DMS153 (cell line): ENCODE data around the gene UROC1.

Experiments
- DNase-seq: peaks from one replicate; lab custom pipeline; 2025; lab: John Stamatoyannopoulos, UW

The UROC1 gene

DNA sequence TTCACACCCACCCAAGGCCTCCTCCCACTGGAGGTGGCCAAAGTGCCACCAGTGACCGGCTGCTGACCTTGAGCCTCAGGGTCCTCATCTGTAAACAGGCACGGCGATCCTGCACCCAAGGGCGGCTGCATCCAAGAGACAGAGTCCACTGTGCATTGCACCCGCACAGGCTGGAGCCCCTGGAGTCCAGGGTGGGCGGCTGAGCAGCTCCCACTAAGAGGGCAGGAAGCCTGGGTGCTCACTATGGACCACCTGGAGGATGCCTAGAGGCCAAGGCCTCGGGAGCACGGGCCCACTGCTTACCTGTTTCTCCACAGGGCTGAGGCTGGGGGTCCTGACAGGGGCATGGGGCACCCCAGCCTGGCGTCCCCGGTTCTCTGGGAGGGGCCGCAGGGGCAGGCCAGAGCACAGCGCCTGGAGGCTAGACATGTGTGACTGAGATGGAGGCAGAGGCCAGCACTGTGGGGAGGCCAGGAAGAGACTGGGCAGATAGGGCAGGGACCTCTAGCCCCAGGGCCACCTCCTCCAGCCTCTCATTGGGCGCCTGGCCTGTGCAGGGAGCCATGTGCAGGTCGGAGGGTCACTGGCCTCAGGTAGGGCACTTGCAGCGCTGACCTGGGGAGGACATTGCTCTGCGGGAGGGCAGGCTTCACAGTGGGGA is at the start of gene UROC1:
Gene UROC1 (minus strand): TSS at position 483 of the 661 bp plus-strand sequence. CDS start 54 bp downstream, at position 429.
- DNase-seq = no peak

DNA sequence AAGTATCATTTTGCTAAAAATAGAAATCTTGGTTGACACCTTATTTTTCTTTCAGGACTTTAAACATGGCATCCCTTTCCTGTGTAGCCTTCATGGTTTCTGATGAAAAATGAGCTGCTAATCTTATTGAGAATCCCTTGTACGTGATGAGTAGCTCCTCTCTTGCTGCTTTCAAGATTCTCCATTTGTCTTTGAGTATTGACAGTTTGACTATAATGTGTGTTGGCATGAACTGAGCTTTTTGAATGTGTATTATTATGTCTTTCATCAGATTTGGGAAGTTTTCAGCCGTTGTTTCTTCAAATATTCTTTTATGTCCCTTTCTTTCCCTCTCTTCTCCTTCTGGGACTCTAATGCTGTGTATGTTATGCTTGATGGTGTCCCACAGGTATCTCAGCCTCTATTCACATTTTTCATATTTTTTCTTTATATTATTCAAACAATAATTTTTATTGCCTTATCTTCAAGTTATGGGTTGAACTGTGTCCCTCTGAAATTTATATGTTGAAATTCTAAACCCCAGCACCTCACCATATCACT is 45.2 kb upstream of the UROC1 start:
- no peak for DNase-seq

DNA sequence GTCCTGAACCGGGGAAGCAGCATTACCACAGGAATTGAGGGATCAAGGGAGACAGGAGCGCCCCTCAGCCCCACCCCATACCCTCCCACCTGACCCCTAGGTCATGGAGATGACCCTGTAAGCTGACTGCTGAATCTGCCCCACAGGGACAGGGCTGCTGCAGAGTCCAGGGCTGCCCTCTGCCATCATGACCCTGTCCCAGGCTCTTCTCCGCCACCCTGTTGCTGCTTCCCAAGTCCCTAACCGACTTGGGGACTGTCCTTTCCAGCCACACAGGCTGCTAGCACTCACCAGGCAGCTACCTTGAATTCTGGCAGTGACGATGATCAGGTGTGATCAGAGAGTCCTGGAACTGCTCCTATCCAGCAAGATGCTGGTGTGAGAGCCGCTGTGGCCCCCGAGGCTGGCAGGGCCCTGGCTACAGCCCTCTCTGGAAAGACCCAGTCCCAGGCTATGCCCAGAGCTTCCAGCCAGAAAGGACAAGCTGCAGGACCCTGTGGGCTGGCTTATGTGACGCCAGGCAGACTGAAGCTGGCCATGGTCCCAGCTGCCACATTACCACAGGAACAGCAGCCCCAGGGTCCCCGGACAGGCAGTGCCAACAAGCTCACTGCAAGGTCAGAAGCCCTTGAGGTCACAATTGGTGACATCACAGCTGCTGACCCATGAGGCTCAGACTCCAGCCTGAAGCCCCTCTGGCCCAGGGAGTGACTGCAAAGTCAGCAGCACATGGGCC is 40.9 kb upstream of the UROC1 start, which contains the start of gene C3orf22:
Gene C3orf22 (minus strand): TSS at position 597 of the 736 bp plus-strand sequence. CDS start 5,542 bp downstream, outside the sequence.
- no peak for DNase-seq

DNA sequence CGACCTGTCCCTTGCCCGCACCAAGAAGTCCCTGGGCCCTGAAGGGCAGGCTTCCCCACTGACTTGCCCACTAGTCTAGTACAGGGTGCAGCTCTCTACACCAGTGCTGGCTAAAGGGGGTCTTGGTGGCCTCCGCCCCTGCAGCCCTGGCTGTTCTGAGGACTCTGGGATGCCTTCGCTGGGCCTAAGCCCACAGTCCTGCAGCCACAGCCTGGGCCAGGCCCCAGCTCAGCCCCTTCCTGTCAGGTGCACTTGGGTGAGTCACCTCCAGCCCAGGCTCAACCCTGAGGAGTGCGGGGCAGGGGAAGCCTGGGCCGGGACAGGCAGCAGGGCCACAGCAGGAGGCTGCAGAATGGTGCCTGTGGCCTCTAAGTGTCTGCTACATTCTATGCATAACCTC is 40.2 kb upstream of the UROC1 start:
- DNase-seq = no peak

DNA sequence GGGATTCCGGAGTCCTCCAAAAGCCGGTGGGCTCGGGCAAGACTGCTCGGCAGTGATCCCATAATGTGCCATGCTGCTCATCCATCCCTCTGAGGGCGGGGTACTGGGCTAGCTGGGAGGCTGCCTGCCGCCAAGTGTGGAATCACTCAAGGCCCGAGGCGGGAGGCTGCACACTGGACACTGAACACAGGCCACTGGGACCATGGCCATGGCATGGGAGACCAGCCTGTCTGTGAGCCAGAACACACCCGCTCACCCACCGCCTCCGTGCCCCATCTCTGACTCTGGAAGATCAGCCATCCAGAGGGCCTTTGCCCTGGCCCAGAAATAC is 39.8 kb upstream of the UROC1 start:
- DNase-seq = no peak

DNA sequence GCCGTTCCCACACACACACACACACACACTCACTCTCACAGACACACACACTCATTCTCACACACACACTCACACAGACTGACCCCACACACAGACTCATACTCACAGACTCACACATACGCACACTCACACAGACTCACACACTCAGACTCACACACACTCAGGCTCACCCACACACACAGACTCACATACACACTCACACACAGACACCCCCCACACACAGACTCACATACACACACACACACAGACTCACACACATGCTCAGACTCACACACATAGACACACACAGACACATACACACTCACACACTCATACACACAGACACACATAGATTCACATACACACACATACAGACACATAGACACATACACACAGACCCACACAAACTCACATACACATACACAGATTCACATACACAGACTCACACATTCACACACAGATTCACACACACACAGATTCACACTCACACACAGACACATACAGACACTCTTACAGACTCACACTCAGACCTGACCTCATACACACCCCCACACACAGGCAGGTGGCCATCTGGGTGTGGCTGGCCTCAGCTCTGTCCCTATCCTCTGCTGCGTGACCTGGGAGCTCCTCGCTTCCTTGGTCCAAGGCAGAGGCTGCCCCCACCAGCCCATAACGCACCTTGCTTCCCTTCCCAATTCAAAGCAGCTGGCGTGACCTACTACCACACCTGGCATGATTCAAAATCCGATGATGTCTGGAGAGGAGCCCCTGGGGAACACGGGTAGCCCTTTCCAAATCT is 39.3 kb upstream of the UROC1 start:
- DNase-seq = no peak

DNA sequence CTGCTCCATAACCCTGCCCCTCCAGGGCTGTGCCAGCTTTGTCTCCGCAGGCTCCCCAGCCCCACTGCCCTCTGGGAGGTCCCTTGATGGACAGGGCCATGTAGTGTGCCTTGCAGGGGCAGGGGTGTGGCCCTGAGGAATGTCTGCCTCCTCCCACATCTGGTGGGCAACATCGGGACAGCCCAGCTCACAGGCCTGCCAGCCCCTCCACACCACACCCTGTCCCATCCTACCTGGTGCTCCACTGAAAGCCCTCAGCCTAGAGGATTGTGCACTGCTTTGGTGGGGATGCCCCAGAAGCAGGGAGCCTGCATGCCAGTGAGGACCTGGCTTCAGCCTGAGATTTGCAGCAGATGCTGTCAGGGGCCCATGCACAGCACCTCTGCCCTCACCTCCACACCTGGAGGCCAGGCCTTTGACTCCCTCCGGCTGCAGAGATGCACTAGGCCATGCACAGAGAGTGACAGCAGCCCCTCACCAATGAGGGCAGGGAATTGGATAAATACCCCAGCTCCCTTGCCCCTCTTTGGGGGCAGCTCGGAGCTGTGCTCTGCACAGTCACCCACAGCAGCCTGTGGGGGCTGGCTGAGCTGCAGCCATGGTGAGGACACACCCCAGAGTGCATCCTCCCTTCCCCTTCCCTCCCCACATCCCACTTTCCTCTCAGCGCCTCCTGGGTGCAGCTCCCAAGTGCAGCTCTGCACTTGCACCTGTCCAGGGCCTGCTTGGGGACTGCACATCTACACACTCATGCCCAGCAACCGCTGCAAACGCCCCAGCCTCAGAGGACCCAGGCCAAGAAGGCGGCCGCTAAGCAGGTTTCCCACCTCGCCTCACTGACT is 38.4 kb upstream of the UROC1 start:
- no peak for DNase-seq

DNA sequence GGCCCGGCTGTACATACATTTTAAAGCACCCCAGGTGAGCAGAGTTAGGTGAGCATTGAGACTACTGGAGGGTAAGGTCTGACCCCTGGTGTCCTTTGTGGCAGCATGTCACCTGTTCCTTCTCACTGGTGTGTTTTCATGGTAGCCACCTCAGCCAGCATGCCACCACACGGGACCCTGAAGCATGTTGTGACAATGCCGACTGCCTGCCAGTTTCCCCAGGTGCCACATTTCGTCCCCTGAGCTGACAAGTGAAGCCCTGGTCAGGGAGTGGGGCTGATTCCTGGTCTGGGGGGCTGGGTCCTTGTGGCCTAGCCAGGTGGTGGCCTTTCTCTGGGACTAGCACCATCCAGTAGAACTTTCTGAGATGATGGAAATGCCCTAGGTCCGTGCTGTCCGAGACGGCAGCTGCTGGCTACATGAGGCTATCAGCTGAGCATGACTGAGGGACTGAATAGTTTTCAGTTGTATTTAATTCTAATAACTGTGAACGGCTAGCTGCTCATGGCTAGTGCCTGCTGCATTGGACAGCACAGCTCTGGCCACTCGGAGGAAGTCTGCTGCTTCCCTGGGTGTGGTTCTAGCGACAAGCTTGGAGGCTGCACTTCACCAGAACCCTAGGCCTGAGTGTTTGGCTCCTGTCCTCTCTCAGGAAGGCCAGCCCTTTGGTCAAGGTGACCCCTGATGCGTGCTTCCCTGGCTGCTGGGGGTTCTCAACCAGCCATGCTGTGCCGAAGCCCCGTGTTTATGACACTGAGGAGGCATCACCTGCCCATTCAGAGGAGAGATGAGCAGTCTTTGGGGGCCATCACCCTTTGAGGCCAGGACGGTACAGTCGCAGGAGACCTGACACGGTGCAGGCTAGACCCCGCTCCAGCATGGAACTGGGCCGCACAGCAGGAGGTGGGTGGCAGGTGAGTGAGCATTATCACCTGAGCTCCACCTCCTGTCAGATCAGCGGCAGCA is 37.3 kb upstream of the UROC1 start:
- no peak for DNase-seq

DNA sequence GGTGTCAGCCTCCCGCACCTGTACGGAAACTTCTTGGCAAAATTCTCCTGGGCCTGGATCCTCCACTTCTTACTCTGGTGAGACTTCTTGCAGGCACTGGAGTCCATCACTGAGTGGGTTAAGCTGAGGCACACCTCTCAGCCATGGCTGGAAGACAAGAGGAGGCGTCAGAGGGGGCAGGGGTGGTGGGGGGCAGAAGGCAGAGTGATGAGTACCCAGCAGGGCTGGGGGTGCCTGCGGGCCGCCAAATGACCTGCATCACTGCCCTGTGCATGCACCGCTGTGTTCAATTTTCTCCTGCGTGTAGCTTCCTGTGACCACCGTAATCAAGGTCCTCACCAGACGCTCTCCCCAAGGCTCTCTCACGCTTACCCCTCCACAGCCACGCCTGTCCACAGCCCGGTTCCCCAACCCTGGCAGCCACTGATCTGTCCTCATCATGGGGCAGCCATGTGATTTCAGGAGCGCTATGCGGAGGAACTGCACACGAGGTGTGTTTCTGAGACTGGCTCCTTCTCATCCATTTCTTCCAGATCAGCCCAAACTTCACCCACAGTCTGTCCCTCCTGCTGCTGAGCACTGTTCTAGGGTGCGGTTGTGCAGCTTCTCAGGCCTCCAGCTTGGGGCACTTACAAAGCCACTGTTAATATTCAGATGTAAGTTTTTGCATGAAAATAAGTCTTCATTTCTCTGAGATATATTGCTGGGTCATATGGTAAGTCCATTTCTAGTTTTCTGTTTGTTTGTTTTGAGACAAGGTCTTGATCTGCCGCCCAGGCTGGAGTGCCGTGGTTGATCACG is 35.9 kb upstream of the UROC1 start:
- no peak for DNase-seq

DNA sequence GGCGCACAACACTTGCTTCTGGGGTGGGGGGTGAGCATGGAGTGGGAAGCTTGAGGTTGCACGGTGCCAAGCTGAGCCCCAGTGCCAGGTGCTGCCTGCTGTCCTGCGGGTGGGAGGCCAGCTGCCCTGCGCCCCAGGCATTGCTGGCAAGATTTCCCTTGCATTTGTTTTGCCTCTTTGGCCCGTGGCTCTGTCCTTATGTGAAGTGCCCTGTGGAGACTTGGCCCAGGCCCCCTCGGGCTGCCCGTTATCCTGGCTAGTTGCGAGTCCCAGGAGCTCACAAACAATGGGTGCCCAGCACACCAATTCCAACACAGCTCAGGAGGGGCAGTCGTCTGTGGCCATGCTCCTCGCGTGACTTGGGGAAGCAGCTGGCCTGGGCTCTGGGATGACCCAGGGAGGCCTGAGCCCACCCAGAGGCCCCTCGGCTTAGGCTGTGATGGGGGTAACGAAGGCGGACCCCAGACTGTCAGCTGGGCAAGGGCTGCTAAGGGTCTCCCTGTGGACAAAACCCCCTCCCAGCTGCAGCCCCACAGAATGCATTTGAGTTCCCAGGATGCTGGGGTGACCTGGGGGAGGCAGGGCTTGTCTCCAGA is 35.2 kb upstream of the UROC1 start:
- no peak for DNase-seq

DNA sequence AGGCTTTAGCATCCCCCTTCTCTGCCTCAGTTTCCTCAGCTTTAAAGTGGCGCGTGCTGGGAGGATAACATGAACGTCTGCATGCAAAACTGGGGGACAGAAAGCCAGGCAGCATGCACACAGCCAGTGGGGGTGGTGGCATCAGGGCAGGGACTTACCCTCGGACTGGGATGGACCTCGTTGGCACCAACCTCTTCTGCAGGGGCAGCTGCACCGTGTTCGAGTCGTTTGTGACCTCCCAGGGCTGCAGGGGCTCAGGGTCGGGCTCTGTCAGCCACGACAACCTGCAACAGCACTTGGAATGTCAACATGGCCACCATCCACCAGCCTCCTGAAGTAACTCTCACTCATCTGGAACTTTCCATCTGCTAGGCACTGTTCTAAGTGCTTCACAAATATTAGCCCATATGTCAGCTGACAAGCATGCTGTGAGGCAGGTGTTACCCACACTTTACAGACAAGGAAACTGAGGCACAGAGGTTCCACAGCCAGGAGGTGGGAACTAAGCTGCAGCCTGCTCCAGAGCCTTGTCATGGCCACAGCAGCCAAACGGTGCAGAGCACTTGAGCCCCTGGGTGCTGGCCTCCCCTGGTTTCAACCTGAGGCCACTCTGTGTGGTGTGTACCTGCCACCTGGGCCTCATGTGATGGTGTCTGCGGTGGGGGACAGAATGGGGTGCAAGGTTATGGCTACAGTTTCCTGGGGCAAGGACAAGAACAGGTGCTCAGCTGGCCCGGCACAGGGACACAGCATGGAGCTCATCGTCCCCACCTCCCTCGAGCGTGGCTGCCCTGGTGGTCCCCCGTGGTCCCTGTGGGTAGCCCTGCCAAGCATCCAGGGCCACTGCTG is 34.5 kb upstream of the UROC1 start:
- no peak for DNase-seq

DNA sequence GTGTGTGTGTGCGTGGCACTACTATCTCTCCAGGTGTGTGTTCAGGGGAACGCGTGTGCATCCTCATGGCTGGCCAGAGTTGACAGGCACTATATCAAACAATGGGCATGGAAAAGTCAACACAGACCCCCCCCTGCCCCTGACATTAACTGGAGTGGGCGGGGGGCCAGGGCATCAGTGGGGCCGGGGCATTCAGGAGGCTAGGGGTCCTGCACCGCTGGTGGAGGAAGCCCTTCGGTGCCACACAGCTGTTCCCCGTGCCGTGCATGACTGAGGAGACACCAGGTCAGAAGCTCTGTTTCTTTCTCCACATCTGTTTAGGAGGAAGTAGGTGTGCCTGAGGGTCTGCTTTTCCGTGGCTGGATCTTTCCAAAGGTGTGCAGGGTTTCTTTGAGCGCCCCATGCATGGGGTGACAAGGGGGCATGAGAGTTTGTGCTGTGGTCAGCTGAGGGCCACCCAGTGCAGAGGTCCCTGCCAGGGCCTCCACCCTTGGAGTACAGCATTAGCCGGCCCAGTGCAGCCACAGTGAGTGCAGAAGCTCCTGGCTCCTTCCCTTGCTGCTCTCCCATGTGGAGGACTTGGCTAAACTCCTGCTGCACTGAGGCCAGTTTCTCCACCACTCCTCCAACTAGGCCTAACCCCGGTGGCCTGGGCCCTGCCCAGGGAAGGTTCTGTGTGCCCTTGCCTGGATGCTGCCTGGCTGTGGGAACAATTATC is 33.7 kb upstream of the UROC1 start:
- DNase-seq = no peak

DNA sequence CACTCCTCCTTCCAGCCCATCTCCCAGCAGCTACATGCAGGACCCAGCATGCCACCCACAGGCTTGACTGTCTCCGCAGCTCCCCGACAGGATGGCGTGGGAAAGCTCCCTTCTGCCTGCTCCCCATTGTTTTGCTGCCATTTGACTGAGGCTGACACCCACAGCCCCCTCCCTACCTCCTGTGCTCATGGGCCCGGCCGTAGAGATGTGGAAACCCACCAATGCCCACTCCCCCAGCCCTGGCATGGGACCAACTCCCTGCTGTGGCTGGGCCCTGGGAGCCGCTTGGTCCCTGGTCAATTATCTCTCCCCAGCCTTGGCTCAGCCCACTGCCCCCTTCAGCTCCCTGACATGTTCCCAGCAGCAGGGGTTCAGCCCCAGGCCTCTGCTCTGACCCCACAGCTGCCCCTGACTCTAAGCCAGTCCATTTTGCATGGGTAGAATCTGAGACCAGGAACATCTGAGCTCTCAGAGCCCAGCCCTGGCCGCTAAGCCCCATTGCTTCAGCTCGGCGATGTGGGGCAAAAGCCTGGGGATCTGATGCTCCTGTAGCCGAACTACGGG is 33.0 kb upstream of the UROC1 start:
- DNase-seq = no peak

DNA sequence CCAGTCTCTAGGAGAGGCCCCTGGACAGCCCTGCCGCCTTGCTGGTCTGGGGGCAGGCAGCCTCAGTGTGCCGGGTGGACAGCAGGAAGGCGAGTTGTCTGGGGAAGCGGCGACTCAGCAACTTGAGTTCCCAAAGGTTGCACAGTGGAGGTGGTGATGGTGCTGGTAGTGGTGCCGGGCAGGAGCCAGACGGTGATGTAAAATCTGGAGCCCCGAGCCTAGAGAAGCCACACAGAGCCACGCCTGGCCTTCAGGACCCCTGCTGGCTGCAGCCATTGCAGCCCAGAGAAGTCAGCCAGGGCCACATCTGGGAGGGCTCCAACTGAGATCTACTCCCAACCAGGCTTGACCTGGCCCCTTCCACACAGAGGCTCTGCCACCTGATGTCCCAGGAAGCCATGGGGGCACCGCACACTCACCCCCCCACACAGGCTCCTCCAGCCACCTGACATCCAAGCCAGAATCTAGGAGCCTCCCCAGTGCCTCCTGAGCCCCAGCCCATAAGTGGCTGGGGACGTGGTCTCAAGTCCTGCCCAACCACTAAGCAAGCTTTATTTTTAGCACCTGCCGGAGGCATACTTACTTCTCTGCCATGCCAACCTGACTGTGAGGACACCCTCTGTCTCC is 32.4 kb upstream of the UROC1 start:
- DNase-seq = no peak

DNA sequence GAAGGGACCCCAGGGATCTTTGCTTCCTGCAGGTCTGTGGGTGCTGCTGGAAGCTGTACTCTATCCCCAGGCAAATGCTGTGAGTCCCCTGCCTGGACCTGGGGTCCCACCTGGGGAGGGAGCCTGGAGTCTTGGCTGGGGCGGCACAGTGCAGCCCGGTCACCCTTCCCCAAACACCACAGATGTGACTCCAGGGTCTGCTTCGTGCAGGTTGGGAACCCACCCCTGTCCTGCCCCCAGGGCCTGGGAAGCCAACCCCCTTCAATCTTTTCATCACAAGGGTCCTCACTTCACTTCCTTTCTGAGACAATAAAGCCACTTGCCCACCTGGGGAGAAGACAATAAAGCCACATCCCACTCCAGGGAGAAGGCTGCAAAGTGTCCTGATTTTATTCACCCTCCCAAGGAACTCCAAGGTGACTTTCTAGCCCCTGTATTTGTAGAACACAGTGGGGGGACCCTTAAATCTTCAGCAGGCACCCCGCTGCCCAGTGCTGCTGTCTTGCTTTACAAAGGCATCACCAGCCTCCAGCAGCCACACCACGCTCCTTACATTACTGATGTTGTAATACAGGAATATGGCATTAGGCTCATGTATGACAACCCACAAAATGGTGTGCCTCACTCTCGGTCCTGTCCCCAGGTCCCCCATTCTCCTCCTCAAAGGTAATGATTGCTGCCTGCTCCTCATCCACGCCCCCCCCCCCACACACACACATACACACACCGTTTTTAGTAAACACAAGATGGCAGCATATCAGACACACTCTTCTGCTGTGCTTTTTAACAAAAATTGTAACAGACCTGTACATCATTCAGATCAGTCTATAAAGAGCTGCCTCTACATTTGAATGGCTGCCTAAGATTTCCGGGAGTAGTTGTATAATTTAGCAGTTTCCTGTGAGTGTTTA is 31.2 kb upstream of the UROC1 start:
- DNase-seq = peak; percentile 2

DNA sequence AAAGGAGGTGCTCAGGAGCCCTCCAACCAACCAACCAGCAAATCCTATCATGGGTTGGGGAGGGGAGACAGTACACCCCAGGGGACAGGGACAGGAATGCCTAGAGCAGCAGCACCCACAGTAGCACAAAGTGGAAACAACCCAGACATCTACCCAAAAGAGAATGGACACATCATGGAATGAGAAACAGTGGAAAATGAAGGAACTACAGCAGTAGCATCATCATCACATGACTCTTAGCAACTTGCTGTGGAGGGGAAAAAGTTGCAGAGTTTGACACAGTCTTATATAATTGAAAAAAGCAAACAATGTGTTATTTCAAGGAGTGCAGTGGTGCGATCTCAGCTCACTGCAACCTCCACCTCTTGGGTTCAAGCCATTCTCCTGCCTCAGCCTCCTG is 30.1 kb upstream of the UROC1 start:
- DNase-seq = no peak
